Measurements from ENCODE around the gene TUBB3. TPM values are rescaled to one million over a fixed set of nuclear protein-coding genes. Genes with fewer than 3 reads are reported as not detected.

TUBB3 gene
- 163 and 175 TPM in 2 replicates for total RNA-seq

GRCh38 chr16:89922884-89923639 lies at the start of gene TUBB3:
TUBB3 (plus strand) TSS chr16:89923342; CDS start chr16:89923402, 60 bp downstream.

GRCh38 chr16:89918453-89919347 lies 4.4 kb upstream of the TUBB3 start, which contains the start of gene MC1R:
MC1R (plus strand) TSS chr16:89918862; CDS start chr16:89919259, 397 bp downstream.

Other genes starting within 250 kb of the TUBB3 start
- 38.9 and 41.0 TPM in 2 replicates for gene CDK10, start 236.7 kb upstream of the TUBB3 start, total RNA-seq
- 13.1 and 13.9 TPM in 2 replicates for gene SPATA2L, start 221.6 kb upstream of the TUBB3 start, total RNA-seq
- gene VPS9D1, start 202.4 kb upstream of the TUBB3 start, total RNA-seq: 9.7 and 10.8 TPM in 2 replicates
- gene ZNF276, start 201.8 kb upstream of the TUBB3 start, total RNA-seq: 8.7 and 16.6 TPM in 2 replicates
- gene FANCA, start 106.7 kb upstream of the TUBB3 start, total RNA-seq: 8.1 and 12.5 TPM in 2 replicates
- gene SPIRE2, start 94.9 kb upstream of the TUBB3 start, total RNA-seq: 1.8 and 3.8 TPM in 2 replicates
- 137 and 166 TPM in 2 replicates for gene TCF25, start 49.8 kb upstream of the TUBB3 start, total RNA-seq
- gene MC1R, start 4.5 kb upstream of the TUBB3 start, total RNA-seq: 5.8 and 7.4 TPM in 2 replicates
- gene DEF8, start 25.4 kb downstream of the TUBB3 start, total RNA-seq: 70.3 and 75.6 TPM in 2 replicates
- gene DBNDD1, start 96.1 kb downstream of the TUBB3 start, total RNA-seq: 0.49 and 0.54 TPM in 2 replicates
- gene PRDM7, start 154.0 kb downstream of the TUBB3 start, total RNA-seq: not detected in 2 replicates

Data from cardiac atrium fibroblast (primary cell).